HG03469 (cell line): Measurements from ENCODE around the gene SSB.
"Not testable (repeated sequence)": the region's sequence is repeated elsewhere in the genome, so short reads cannot be mapped to it uniquely, and the experiment has no call there.

Experiments
- ATAC-seq: cut with Tn5 transposase; IDR thresholded peaks from one replicate; pipeline ENCODE4 v1.9.1; 2021; ENCODE audit warnings: mild to moderate bottlenecking, moderate library complexity, moderate number of reproducible peaks; ENCODE audit not compliant: unreplicated experiment

SSB gene

GRCh38 chr2:169798718-169799592, at the start of gene SSB:
Gene SSB, plus strand, starts transcription at chr2:169798871. Its CDS starts 2,090 bp downstream, at chr2:169800961.
- ATAC-seq: peak; percentile 88

- no peak for ATAC-seq
Observed at GRCh38 chr2:169752752-169753151, 45.9 kb upstream of the SSB start.

GRCh38 chr2:169755083-169755870, 43.4 kb upstream of the SSB start:
- ATAC-seq: no peak

- ATAC-seq: no peak
Observed at GRCh38 chr2:169756342-169756741, 42.3 kb upstream of the SSB start.

GRCh38 chr2:169757356-169757755, 41.3 kb upstream of the SSB start:
- ATAC-seq: no peak

GRCh38 chr2:169757778-169758177, 40.9 kb upstream of the SSB start:
- no peak for ATAC-seq

- no peak for ATAC-seq
Observed at GRCh38 chr2:169759987-169760386, 38.7 kb upstream of the SSB start.

- not testable (repeated sequence) for ATAC-seq
Observed at GRCh38 chr2:169760798-169761197, 37.9 kb upstream of the SSB start.

- ATAC-seq: no peak
Observed at GRCh38 chr2:169761251-169761969, 37.3 kb upstream of the SSB start.

- ATAC-seq: no peak
Observed at GRCh38 chr2:169761970-169762292, 36.7 kb upstream of the SSB start.

- no peak for ATAC-seq
Observed at GRCh38 chr2:169765523-169765922, 33.1 kb upstream of the SSB start.

- ATAC-seq: no peak
Observed at GRCh38 chr2:169767243-169767888, 31.3 kb upstream of the SSB start.

- no peak for ATAC-seq
Observed at GRCh38 chr2:169768262-169768995, 30.2 kb upstream of the SSB start.

- ATAC-seq: no peak
Observed at GRCh38 chr2:169771021-169771420, 27.6 kb upstream of the SSB start.

GRCh38 chr2:169771612-169772011, 27.1 kb upstream of the SSB start:
- no peak for ATAC-seq

- ATAC-seq: no peak
Observed at GRCh38 chr2:169772651-169773050, 26.0 kb upstream of the SSB start.

GRCh38 chr2:169775354-169775753, 23.3 kb upstream of the SSB start:
- no peak for ATAC-seq

GRCh38 chr2:169775765-169776164, 22.9 kb upstream of the SSB start:
- no peak for ATAC-seq

- no peak for ATAC-seq
Observed at GRCh38 chr2:169776252-169776761, 22.4 kb upstream of the SSB start.

GRCh38 chr2:169778446-169778845, 20.2 kb upstream of the SSB start:
- no peak for ATAC-seq
